H1 (cell line): ENCODE data around the gene GRHL3. TPM values are rescaled to one million over a fixed set of nuclear protein-coding genes. Genes with fewer than 3 reads are reported as not detected.
A peak's percentile ranks its signal among the peaks of the same experiment; 100 is the strongest.

Experiments used
- CTCF ChIA-PET: fragments of 300-600 bp; sonication (Branson Sonifier 250); formaldehyde crosslinking; loops from one replicate; lab custom pipeline; 2021; ENCODE audit not compliant: partially characterized antibody; lab: Charles Lee
- POLR2A ChIA-PET: fragments of 300-600 bp; sonication (Branson Sonifier 250); formaldehyde crosslinking; loops from one replicate; lab custom pipeline; 2021; ENCODE audit warnings: inconsistent platforms; ENCODE audit not compliant: partially characterized antibody; lab: Charles Lee
- DNase-seq, 2 experiments: peaks; one replicate each; pipeline versions ENCODE4 v3.0.0 to v3.0.0-alpha.2; 2010 to 2022; ENCODE audit warnings: low spot score in 2 of 2, low read depth in 1 of 2, mixed read lengths in 1 of 2
- FAIRE-seq: peaks from 2 replicates; lab custom pipeline; 2011; peaks lifted over from hg19 to GRCh38; lab: Jason Lieb, UNC
- H2AFZ ChIP-seq: 2 replicates; pipeline ENCODE4 v1.8.1; 2012; ENCODE audit warnings: low read length, inconsistent platforms
- H2AK5ac ChIP-seq: 2 replicates; pipeline ENCODE4 v1.6.1; 2013; ENCODE audit warnings: low read depth, low read length
- H2BK120ac ChIP-seq: replicated peaks from 2 replicates; pipeline ENCODE3; 2013; ENCODE audit warnings: low read depth, low read length, inconsistent platforms
- H2BK12ac ChIP-seq: 2 replicates; pipeline ENCODE4 v1.6.1; 2013; ENCODE audit warnings: low read depth, low read length
- H2BK15ac ChIP-seq: 2 replicates; pipeline ENCODE4 v1.6.1; 2013; ENCODE audit warnings: low read length
- H2BK20ac ChIP-seq: 2 replicates; pipeline ENCODE4 v1.6.1; 2013; ENCODE audit warnings: low read length
- H2BK5ac ChIP-seq: 2 replicates; pipeline ENCODE4 v1.6.1; 2013; ENCODE audit warnings: low read depth, low read length
- H3K14ac ChIP-seq: 2 replicates; pipeline ENCODE4 v1.6.1; 2013; ENCODE audit warnings: inconsistent platforms; ENCODE audit not compliant: insufficient read length
- H3K18ac ChIP-seq: 2 replicates; pipeline ENCODE4 v1.6.1; 2013; ENCODE audit warnings: low read length; ENCODE audit errors: extremely low read depth
- H3K23ac ChIP-seq: 2 replicates; pipeline ENCODE4 v1.6.1; 2013; ENCODE audit warnings: inconsistent platforms; ENCODE audit not compliant: insufficient read length
- H3K23me2 ChIP-seq: 2 replicates; pipeline ENCODE4 v1.6.1; 2013; ENCODE audit warnings: low read depth, low read length
- H3K27ac ChIP-seq: 2 replicates; pipeline ENCODE4 v1.6.1; 2011; ENCODE audit warnings: low read depth, low read length, inconsistent platforms
- H3K27me3 ChIP-seq, 4 experiments: replicated peaks in 1 of 4; 1 replicate in 1 of 4; 2 replicates in 3 of 4; pipeline versions ENCODE4 v1.6.1 to v1.8.1; 2011 to 2013; ENCODE audit warnings: low read length in 3 of 4, mild to moderate bottlenecking in 3 of 4, inconsistent platforms in 2 of 4, mixed read lengths in 2 of 4, moderate library complexity in 1 of 4; ENCODE audit not compliant: control insufficient read depth in 3 of 4, insufficient read depth in 3 of 4; ENCODE audit errors: extremely low read depth in 1 of 4
- H3K36me3 ChIP-seq, 4 experiments: 2 replicates each; pipeline versions ENCODE4 v1.6.1 to v1.8.1; 2011 to 2013; ENCODE audit warnings: mild to moderate bottlenecking in 4 of 4, low read length in 3 of 4, moderate library complexity in 2 of 4, control low read depth in 1 of 4, inconsistent platforms in 1 of 4; ENCODE audit not compliant: insufficient read depth in 4 of 4, control insufficient read depth in 2 of 4
- H3K4ac ChIP-seq: replicated peaks from 2 replicates; pipeline ENCODE3; 2013; ENCODE audit warnings: low read length, low read depth, mixed read lengths, inconsistent platforms; ENCODE audit not compliant: insufficient read length
- H3K4me1 ChIP-seq, 4 experiments: replicated peaks in 1 of 4; 1 replicate in 1 of 4; 2 replicates in 3 of 4; pipeline versions ENCODE4 v1.6.1 to v1.8.1; 2011 to 2013; ENCODE audit warnings: low read length in 3 of 4, inconsistent platforms in 2 of 4, mixed read lengths in 1 of 4; ENCODE audit not compliant: insufficient read depth in 4 of 4, control insufficient read depth in 3 of 4
- H3K4me2 ChIP-seq, 2 experiments: 2 replicates each; pipeline versions ENCODE4 v1.6.1 to v1.8.1; 2011 to 2013; ENCODE audit warnings: low read depth in 2 of 2, low read length in 2 of 2, control low read depth in 1 of 2, inconsistent platforms in 1 of 2, mild to moderate bottlenecking in 1 of 2; ENCODE audit not compliant: insufficient read depth in 1 of 2
- H3K4me3 ChIP-seq, 4 experiments: fragments of 200-600, 300-600 bp in 1 of 4; sonication (generic), shearing (Covaris generic), sonication (Bioruptor Twin) in 1 of 4; 2 replicates each; pipeline versions ENCODE4 v1.5.1 to v1.8.1; 2011 to 2016; ENCODE audit warnings: low read length in 4 of 4, low read depth in 3 of 4, control low read depth in 2 of 4, inconsistent platforms in 2 of 4, mild to moderate bottlenecking in 2 of 4, mixed read lengths in 1 of 4, moderate library complexity in 1 of 4; ENCODE audit not compliant: insufficient read depth in 2 of 4; ENCODE audit errors: extremely low read depth in 1 of 4
- H3K56ac ChIP-seq: replicated peaks from 2 replicates; pipeline ENCODE3; 2013; ENCODE audit warnings: low read depth, mild to moderate bottlenecking, mixed read lengths, low read length, inconsistent platforms; ENCODE audit not compliant: insufficient read length
- H3K79me1 ChIP-seq: 2 replicates; pipeline ENCODE4 v1.6.1; 2013; ENCODE audit warnings: low read depth, low read length, control low read depth
- H3K79me2 ChIP-seq, 2 experiments: 2 replicates each; pipeline versions ENCODE4 v1.6.1 to v1.8.1; 2012 to 2013; ENCODE audit warnings: low read length in 2 of 2, mild to moderate bottlenecking in 2 of 2, inconsistent platforms in 1 of 2; ENCODE audit not compliant: insufficient read depth in 2 of 2, control insufficient read depth in 1 of 2
- H3K9ac ChIP-seq, 4 experiments: replicated peaks in 1 of 4; 1 replicate in 1 of 4; 2 replicates in 3 of 4; pipeline versions ENCODE4 v1.6.1 to v1.8.1; 2011 to 2013; ENCODE audit warnings: low read depth in 3 of 4, low read length in 3 of 4, control low read depth in 2 of 4, mild to moderate bottlenecking in 2 of 4, moderate library complexity in 2 of 4, inconsistent platforms in 1 of 4; ENCODE audit errors: extremely low read depth in 1 of 4
- H3K9me3 ChIP-seq, 2 experiments: 2 replicates each; pipeline versions ENCODE4 v1.6.1 to v1.8.1; 2012 to 2013; ENCODE audit warnings: mild to moderate bottlenecking in 2 of 2, moderate library complexity in 2 of 2, control low read depth in 1 of 2, inconsistent platforms in 1 of 2, low read depth in 1 of 2, low read length in 1 of 2, mixed read lengths in 1 of 2; ENCODE audit not compliant: insufficient read depth in 2 of 2
- H4K20me1 ChIP-seq, 2 experiments: replicated peaks in 1 of 2; 2 replicates each; pipeline versions ENCODE3 to v1.8.1; 2011 to 2013; ENCODE audit warnings: inconsistent platforms in 2 of 2, low read length in 2 of 2, mild to moderate bottlenecking in 1 of 2; ENCODE audit not compliant: insufficient read depth in 2 of 2, control insufficient read depth in 1 of 2
- H4K5ac ChIP-seq: 2 replicates; pipeline ENCODE4 v1.6.1; 2013; ENCODE audit warnings: low read length, low read depth, mixed read lengths, inconsistent platforms; ENCODE audit not compliant: insufficient read length
- H4K8ac ChIP-seq: 2 replicates; pipeline ENCODE4 v1.8.0; 2013; ENCODE audit warnings: mild to moderate bottlenecking, moderate library complexity, low read length, inconsistent platforms; ENCODE audit not compliant: insufficient read depth; ENCODE audit errors: extremely low read depth
- H4K91ac ChIP-seq: replicated peaks from 2 replicates; pipeline ENCODE3; 2013; ENCODE audit warnings: low read length, mixed read lengths, inconsistent platforms; ENCODE audit not compliant: insufficient read length
- CBX8 ChIP-seq: fragments of 300-800, 300-1000 bp; sonication (generic); IDR thresholded peaks from 2 replicates; pipeline ENCODE4 v1.7.1; 2016; ENCODE audit warnings: low read depth, low read length, borderline replicate concordance
- FOSL1 ChIP-seq: IDR thresholded peaks from 2 replicates; pipeline ENCODE4 v1.6.1; 2011; ENCODE audit warnings: mild to moderate bottlenecking, low read depth, low read length, moderate library complexity; ENCODE audit not compliant: insufficient read depth
- KDM4A ChIP-seq: IDR thresholded peaks from one replicate; pipeline ENCODE4 v1.7.1; 2012; ENCODE audit warnings: low read depth, mild to moderate bottlenecking, moderate library complexity, low read length, inconsistent platforms; ENCODE audit not compliant: severe bottlenecking
- SUZ12 ChIP-seq: fragments of 200-600 bp; sonication (generic); IDR thresholded peaks from 2 replicates; pipeline ENCODE4 v1.6.1; 2012; ENCODE audit warnings: mild to moderate bottlenecking, inconsistent platforms, low read length, moderate library complexity, mixed read lengths
- USF2 ChIP-seq: IDR thresholded peaks from 2 replicates; pipeline ENCODE4 v1.6.1; 2011; ENCODE audit warnings: low read length, improper control_type of control experiment
- WGBS, 2 experiments: shearing (Covaris generic) in 1 of 2; methylation state at CpG; one replicate each; pipeline versions ENCODE4 v1.1.6 to v1.1.7; 2013 to 2015; ENCODE audit warnings: low lambda C conversion rate in 2 of 2, mixed read lengths in 2 of 2, inconsistent platforms in 1 of 2, low coverage in 1 of 2, missing lambda C conversion rate in 1 of 2; ENCODE audit not compliant: insufficient replicate concordance in 2 of 2, insufficient coverage in 1 of 2, insufficient read length in 1 of 2; ENCODE audit errors: extremely low coverage in 1 of 2, missing lambda C conversion rate in 1 of 2; 5-methylcytosine and 5-hydroxymethylcytosine counted together
- polyA plus RNA-seq, 7 experiments: library from polyadenylated mRNA; depleted of rRNA in 3 of 7; stranded (reverse) in 5 of 7; unstranded in 2 of 7; fragments of >200 nt in 5 of 7; fragments of 200-250 nt in 2 of 7; gene quantifications; 1 replicate in 5 of 7; 2 replicates in 1 of 7; 4 replicates in 1 of 7; pipeline versions ENCODE4 v1.2.1 to v1.2.3, GENCODE V29; 2011 to 2013; ENCODE audit warnings: missing spikeins in 2 of 7, mixed read lengths in 2 of 7
- total RNA-seq: library from RNA; stranded (reverse); fragmentation: NEBNext Ultra II Directional; extraction: Animal tissue kit (Norgen Biotek cat#: 25700); gene quantifications from 2 replicates; pipeline ENCODE4 v1.2.1, GENCODE V29; 2021

GRHL3 gene
- total and polyA plus RNA-seq, 2 of the 8 experiments (the other 6 are each of a cell fraction or from before 2014, with no cell fraction given) = 0.80 to 1.8 TPM

- no peak overlapping the region for H2AFZ ChIP-seq
- H2AK5ac ChIP-seq = no peak overlapping the region
- H2BK120ac ChIP-seq = no peak overlapping the region
- H3K18ac ChIP-seq = no peak overlapping the region
- H2BK15ac ChIP-seq = no peak overlapping the region
- no peak overlapping the region for H2BK20ac ChIP-seq
- no peak overlapping the region for H3K14ac ChIP-seq
- H2BK5ac ChIP-seq = no peak overlapping the region
- H3K79me1 ChIP-seq = no peaks in the 10 kb centered on the region
- 90% methylated on average over 11 of the region's 11 CpGs; no CpG with 5 or more reads in 1 of the 2 experiments for WGBS, 2 experiments
- no peaks in the 10 kb centered on the region for H3K23me2 ChIP-seq
- no peaks in the 10 kb centered on the region for H3K36me3 ChIP-seq
- H3K9ac ChIP-seq = no peak overlapping the region
- H3K27me3 ChIP-seq = no peaks in the 10 kb centered on the region
- H3K4ac ChIP-seq = no peak overlapping the region
- no peak overlapping the region for H2BK12ac ChIP-seq
- TF ChIP-seq CBX8 (no peak), FOSL1 (no peak), KDM4A (no peak), USF2 (no peak), SUZ12 (no peak)
- TF ChIP-seq, all 59 proteins: peak for 0
- Histone ChIP-seq H4K5ac (no peak overlapping the region), H4K8ac (peak overlapping the region; percentile 54; the same call in 1 of the 2 replicates), H3K4me2 (no peak overlapping the region), H3K9me3 (no peaks in the 10 kb centered on the region), H3K27ac (no peak overlapping the region), H3K56ac (no peak overlapping the region), H3K4me3 (no peak overlapping the region), H4K20me1 (no peaks in the 10 kb centered on the region), H3K23ac (no peak overlapping the region), H3K4me1 (no peaks in the 10 kb centered on the region; a peak in 2 of 7 replicates), H3K79me2 (no peaks in the 10 kb centered on the region), H4K91ac (no peak overlapping the region)
- CTCF ChIA-PET = interaction anchor here (0.6 to 1.7 kb wide), 9 partner anchors 15 to 165 kb away, joined by 3 to 11 read pairs (median 4); no protein-coding TSS in a partner anchor
- POLR2A ChIA-PET = no interaction called here
- no peak for FAIRE-seq
- no peak for DNase-seq
Measured at GRCh38 chr1:24364975-24365678, 46.0 kb downstream of the GRHL3 start.
